ENCODE measurements around the gene PDE1A. TPM values are rescaled to one million over a fixed set of nuclear protein-coding genes. Genes with fewer than 3 reads are reported as not detected.

PDE1A gene
- total and polyA plus RNA-seq, 2 of the 13 experiments (the other 11 are each of a cell fraction or from before 2014, with no cell fraction given): not detected

DNA sequence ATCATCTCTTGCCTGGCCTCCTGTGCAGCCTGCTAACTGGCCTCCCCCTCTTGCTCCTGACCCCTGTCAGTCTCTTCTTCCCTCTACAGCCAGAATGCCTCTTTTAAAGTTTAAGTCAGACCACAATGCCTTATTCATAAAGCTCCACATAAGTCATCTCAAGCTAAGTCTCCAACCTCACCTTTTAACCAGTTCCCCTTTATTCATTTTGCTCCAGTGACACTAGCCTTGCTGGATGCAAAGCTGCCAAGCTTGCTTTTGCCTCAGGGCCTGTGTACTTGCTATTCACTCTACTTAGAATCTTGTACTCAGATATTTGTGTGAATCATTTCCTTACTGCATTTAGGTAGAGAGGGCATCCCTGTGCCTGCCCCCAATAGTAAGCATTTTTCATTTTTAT is 180.9 kb downstream of the PDE1A start (continued):
- no peak for TF ChIP-seq KLF16 (CRISPR knock-in tag; IDR thresholded peaks at IDR 0.05)
- TF ChIP-seq ZNF251 (CRISPR knock-in tag; IDR thresholded peaks at IDR 0.05): no peak

GRCh38 chr2:182242609-182243008 is 184.2 kb downstream of the PDE1A start:
- DNase-seq (ENCODE audit: low spot score): no peak
- no peak for FAIRE-seq
- Histone ChIP-seq H3K79me2 (ENCODE audit: insufficient read depth, low read length) (no peaks in the 10 kb centered on the region), H2AFZ (ENCODE audit: low read length) (no peak overlapping the region), H3K27me3 (ENCODE audit: control insufficient read depth in 1 of 2, insufficient read depth in 2 of 2, low read length in 2 of 2) (no peaks in the 10 kb centered on the region), H3K4me2 (ENCODE audit: low read depth, low read length) (no peak overlapping the region), H3K27ac (ENCODE audit: extremely low read length, insufficient read depth, low read length) (no peak overlapping the region), H3K9ac (ENCODE audit: insufficient read depth, low read depth, low read length) (no peak overlapping the region), H3K4me3 (replicated peaks in 1 of 3; ENCODE audit: insufficient read depth in 1 of 3, low read depth in 2 of 3, low read length in 3 of 3) (no peak overlapping the region), H3K36me3 (replicated peaks in 1 of 2; ENCODE audit: control insufficient read depth in 1 of 2, insufficient read depth in 2 of 2, low read length in 2 of 2) (no peaks in the 10 kb centered on the region), H3K4me1 (ENCODE audit: insufficient read depth, low read length) (peaks cover 7% of the 10 kb centered on the region), H3K9me3 (ENCODE audit: low read length) (no peaks in the 10 kb centered on the region), H4K20me1 (ENCODE audit: insufficient read depth, low read length) (no peaks in the 10 kb centered on the region)
- no TSS peak for BruUV-seq (replicated peaks)
- ChIA-PET POLR2A (no interaction called here), CTCF (ENCODE audit: low intra/inter-chr PET ratio, low total read pairs) (interaction anchor here (0.7 to 0.8 kb wide), 2 partner anchors 407 kb away, joined by 3 read pairs; no protein-coding TSS in a partner anchor)
- TF ChIP-seq ZNF782 (CRISPR knock-in tag; IDR thresholded peaks at IDR 0.05; ENCODE audit: borderline replicate concordance): no peak
- no peak for TF ChIP-seq ZNF737 (CRISPR knock-in tag; IDR thresholded peaks at IDR 0.05; ENCODE audit: borderline replicate concordance)
- TF ChIP-seq FOXP1 (IDR thresholded peaks at IDR 0.05): no peak
- TF ChIP-seq FOXP1 (CRISPR knock-in tag; IDR thresholded peaks at IDR 0.05): no peak
- TF ChIP-seq, protein P1, sequence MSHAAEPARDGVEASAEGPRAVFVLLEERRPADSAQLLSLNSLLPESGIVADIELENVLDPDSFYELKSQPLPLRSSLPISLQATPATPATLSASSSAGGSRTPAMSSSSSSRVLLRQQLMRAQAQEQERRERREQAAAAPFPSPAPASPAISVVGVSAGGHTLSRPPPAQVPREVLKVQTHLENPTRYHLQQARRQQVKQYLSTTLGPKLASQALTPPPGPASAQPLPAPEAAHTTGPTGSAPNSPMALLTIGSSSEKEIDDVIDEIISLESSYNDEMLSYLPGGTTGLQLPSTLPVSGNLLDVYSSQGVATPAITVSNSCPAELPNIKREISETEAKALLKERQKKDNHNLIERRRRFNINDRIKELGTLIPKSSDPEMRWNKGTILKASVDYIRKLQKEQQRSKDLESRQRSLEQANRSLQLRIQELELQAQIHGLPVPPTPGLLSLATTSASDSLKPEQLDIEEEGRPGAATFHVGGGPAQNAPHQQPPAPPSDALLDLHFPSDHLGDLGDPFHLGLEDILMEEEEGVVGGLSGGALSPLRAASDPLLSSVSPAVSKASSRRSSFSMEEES (CRISPR knock-in tag; IDR thresholded peaks at IDR 0.05): no peak
- no peak for TF ChIP-seq SIX1 (CRISPR knock-in tag; IDR thresholded peaks at IDR 0.05; ENCODE audit: borderline replicate concordance)
- no peak for TF ChIP-seq ZNF17 (CRISPR knock-in tag; IDR thresholded peaks at IDR 0.05)
- TF ChIP-seq PTBP1 (IDR thresholded peaks at IDR 0.05; ENCODE audit: low read depth, low read length, poor library complexity, severe bottlenecking): no peak
- TF ChIP-seq ZSCAN29 (CRISPR knock-in tag; conservative IDR thresholded peaks at IDR 0.05): no peak
- no peak for TF ChIP-seq AGO2 (optimal IDR thresholded peaks at IDR 0.05; ENCODE audit: low read depth, low read length)
- no peak for TF ChIP-seq BATF2 (CRISPR knock-in tag; IDR thresholded peaks at IDR 0.05)
- no peak for TF ChIP-seq CENPT (CRISPR knock-in tag; IDR thresholded peaks at IDR 0.05; ENCODE audit: low read depth)
- TF ChIP-seq ZNF441 (CRISPR knock-in tag; IDR thresholded peaks at IDR 0.05; ENCODE audit: borderline replicate concordance): no peak
- TF ChIP-seq, protein P2, sequence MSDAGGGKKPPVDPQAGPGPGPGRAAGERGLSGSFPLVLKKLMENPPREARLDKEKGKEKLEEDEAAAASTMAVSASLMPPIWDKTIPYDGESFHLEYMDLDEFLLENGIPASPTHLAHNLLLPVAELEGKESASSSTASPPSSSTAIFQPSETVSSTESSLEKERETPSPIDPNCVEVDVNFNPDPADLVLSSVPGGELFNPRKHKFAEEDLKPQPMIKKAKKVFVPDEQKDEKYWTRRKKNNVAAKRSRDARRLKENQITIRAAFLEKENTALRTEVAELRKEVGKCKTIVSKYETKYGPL (CRISPR knock-in tag; IDR thresholded peaks at IDR 0.05): no peak
- TF ChIP-seq SNRNP70 (IDR thresholded peaks at IDR 0.05; ENCODE audit: low read depth, low read length): no peak
- no peak for ATAC-seq
- intact Hi-C loops (cut with micrococcal nuclease; ENCODE audit: unreplicated experiment): no loop called here
- in situ Hi-C loops (cut with HindIII; ENCODE audit: extremely low pct_ligation_motif_present, low pct_unique_long_range_greater_than_20kb): loop anchor here (5.0 kb wide), 1 partner anchor 410 kb away; no protein-coding TSS in a partner anchor
- WGBS (ENCODE audit: low lambda C conversion rate): 22% methylated on average over 5 of the region's 5 CpGs

Data from HepG2 (cell line).